Measurements from ENCODE around the gene SELE.
"Not testable (repeated sequence)": the region's sequence is repeated elsewhere in the genome, so short reads cannot be mapped to it uniquely, and the experiment has no call there.

The SELE gene

DNA sequence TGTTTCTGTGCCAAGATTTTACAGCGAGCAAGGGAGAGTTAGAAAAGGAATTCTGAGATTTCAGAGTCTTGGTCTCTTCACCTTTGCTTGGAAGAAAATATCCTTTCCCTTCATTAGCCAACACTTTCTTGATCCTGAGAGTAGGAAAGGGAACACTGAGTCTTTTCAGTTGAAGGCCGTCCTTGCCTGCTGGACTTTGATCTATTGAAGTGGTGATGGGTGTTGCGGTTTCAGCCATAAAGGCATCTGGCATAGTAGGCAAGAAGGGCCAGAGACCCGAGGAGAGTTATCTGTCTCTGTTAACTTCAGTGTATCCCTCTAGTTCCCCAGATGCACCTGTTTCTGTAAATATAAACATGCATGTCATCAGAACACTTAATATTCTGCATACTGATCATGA, 9.7 kb downstream of the SELE start (continued):
- TF ChIP-seq ZEB2 (tag by site-specific recombination; IDR thresholded peaks at IDR 0.05) = no peak

DNA sequence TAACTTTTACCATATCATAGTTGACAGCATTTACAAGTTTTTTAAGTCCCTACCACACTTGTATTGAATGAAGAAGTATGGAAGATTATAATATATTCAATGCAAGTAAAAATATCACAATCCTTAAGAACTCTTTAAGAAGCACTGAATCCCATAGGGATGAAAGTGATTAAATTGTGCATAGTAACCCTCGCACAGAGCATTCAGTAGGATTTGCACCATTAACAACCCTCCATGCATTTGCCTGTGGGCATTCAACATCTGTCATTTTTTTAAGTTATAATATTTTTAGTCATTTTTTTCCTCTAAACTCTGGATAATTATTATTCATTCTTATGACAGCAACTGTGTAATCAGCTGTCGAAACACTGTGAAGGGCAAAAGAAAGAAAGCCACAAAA, 10.1 kb downstream of the SELE start:
- Histone ChIP-seq H3K9me3 (ENCODE audit: control insufficient read depth, insufficient read depth, low read depth, low read length) (no peaks in the 10 kb centered on the region), H3K4me3 (ENCODE audit: low read depth, low read length) (no peak overlapping the region), H3K36me3 (ENCODE audit: control insufficient read depth in 2 of 2, insufficient read depth in 1 of 2, low read length in 2 of 2) (no peaks in the 10 kb centered on the region), H3K27ac (ENCODE audit: extremely low read depth, low read depth, low read length) (no peak overlapping the region), H3K4me1 (ENCODE audit: control insufficient read depth, insufficient read depth, low read length) (no peaks in the 10 kb centered on the region)
- ChIA-PET POLR2A (no interaction called here), CTCF (no interaction called here)
- TF ChIP-seq KLF16 (tag by site-specific recombination; IDR thresholded peaks at IDR 0.05) = no peak
- TF ChIP-seq IKZF3 (tag by site-specific recombination; IDR thresholded peaks at IDR 0.05) = no peak
- no peak for TF ChIP-seq TCF7L2 (IDR thresholded peaks at IDR 0.05; ENCODE audit: borderline replicate concordance, low read depth, low read length)
- TF ChIP-seq MYNN (tag by site-specific recombination; IDR thresholded peaks at IDR 0.05; ENCODE audit: borderline replicate concordance) = no peak
- no peak for TF ChIP-seq FEZF1 (tag by site-specific recombination; IDR thresholded peaks at IDR 0.05)
- TF ChIP-seq ZNF223 (tag by site-specific recombination; IDR thresholded peaks at IDR 0.05) = no peak
- TF ChIP-seq ZNF157 (tag by site-specific recombination; IDR thresholded peaks at IDR 0.05) = no peak
- TF ChIP-seq ZNF121 (tag by site-specific recombination; IDR thresholded peaks at IDR 0.05) = no peak

DNA sequence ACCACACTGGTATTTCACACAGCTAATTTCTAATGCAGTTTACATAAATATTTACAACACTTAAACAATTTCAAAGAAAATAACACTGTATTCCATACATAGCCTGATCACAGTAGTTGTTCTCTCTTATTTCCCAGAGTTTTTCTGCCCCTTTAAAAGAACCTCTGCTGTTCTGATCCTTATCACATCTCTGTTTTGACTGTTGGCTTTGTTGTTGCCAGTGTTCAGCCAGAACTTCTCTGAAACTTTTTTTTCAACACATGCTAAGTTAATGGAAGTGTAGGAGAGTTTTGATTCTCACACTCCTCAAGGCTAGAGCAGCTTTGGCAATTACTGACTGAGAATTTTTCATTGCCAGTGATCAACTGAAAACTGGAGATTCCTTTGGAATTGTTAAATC, 11.1 kb downstream of the SELE start:
- ChIA-PET POLR2A (no interaction called here), CTCF (interaction anchor here (0.8 kb wide), 1 partner anchor 9 kb away, joined by 3 read pairs; no protein-coding TSS in a partner anchor)
- no peak overlapping the region for H3K4me3 ChIP-seq (ENCODE audit: low read depth, low read length)
- no peaks in the 10 kb centered on the region for H3K4me1 ChIP-seq (ENCODE audit: control insufficient read depth, insufficient read depth, low read length)
- no peaks in the 10 kb centered on the region for H3K36me3 ChIP-seq (ENCODE audit: control insufficient read depth in 2 of 2, insufficient read depth in 1 of 2, low read length in 2 of 2)
- H3K9me3 ChIP-seq (ENCODE audit: control insufficient read depth, insufficient read depth, low read depth, low read length) = no peaks in the 10 kb centered on the region
- TF ChIP-seq ZNF629 (tag by site-specific recombination; IDR thresholded peaks at IDR 0.05) = no peak
- no peak for TF ChIP-seq ZNF221 (tag by site-specific recombination; IDR thresholded peaks at IDR 0.05; ENCODE audit: borderline replicate concordance)
- no peak for TF ChIP-seq IKZF3 (tag by site-specific recombination; IDR thresholded peaks at IDR 0.05)
- no peak for TF ChIP-seq ZNF558 (tag by site-specific recombination; IDR thresholded peaks at IDR 0.05)
- TF ChIP-seq OSR2 (tag by site-specific recombination; IDR thresholded peaks at IDR 0.05) = no peak
- TF ChIP-seq, protein P1, sequence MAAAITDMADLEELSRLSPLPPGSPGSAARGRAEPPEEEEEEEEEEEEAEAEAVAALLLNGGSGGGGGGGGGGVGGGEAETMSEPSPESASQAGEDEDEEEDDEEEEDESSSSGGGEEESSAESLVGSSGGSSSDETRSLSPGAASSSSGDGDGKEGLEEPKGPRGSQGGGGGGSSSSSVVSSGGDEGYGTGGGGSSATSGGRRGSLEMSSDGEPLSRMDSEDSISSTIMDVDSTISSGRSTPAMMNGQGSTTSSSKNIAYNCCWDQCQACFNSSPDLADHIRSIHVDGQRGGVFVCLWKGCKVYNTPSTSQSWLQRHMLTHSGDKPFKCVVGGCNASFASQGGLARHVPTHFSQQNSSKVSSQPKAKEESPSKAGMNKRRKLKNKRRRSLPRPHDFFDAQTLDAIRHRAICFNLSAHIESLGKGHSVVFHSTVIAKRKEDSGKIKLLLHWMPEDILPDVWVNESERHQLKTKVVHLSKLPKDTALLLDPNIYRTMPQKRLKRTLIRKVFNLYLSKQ (tag by site-specific recombination; IDR thresholded peaks at IDR 0.05; ENCODE audit: borderline replicate concordance) = no peak
- no peak for TF ChIP-seq ZNF214 (tag by site-specific recombination; IDR thresholded peaks at IDR 0.05; ENCODE audit: borderline replicate concordance)
- no peak for TF ChIP-seq ZNF837 (tag by site-specific recombination; IDR thresholded peaks at IDR 0.05)
- TF ChIP-seq ZNF133 (tag by site-specific recombination; IDR thresholded peaks at IDR 0.05) = no peak
- H3K27ac ChIP-seq (ENCODE audit: extremely low read depth, low read depth, low read length) = no peak overlapping the region

DNA sequence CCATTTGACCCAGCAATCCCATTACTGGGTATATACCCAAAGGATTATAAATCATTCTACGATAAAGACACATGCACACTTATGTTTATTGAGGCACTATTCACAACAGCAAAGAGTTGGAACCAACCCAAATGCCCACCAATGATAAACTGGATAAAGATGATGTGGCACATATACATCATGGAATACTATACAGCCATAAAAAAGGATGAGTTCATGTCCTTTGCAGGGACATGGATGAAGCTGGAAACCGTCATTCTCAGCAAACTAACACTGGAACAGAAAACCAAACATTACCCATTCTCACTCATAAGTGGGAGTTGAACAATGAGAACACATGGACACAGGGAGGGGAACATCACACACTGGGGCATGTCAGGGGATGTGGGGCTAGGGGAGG, 18.8 kb downstream of the SELE start:
- H3K4me1 ChIP-seq (ENCODE audit: control insufficient read depth, insufficient read depth, low read length); H3K36me3 ChIP-seq (ENCODE audit: control insufficient read depth in 2 of 2, insufficient read depth in 1 of 2, low read length in 2 of 2); H3K4me3 ChIP-seq (ENCODE audit: low read depth, low read length); H3K9me3 ChIP-seq (ENCODE audit: control insufficient read depth, insufficient read depth, low read depth, low read length); POLR2A ChIA-PET; H3K27ac ChIP-seq (ENCODE audit: extremely low read depth, low read depth, low read length): not testable (repeated sequence)
- CTCF ChIA-PET = interaction anchor here (3.8 kb wide), 1 partner anchor 113 kb away, joined by 50 read pairs; no protein-coding TSS in a partner anchor
- TF ChIP-seq, protein P2, sequence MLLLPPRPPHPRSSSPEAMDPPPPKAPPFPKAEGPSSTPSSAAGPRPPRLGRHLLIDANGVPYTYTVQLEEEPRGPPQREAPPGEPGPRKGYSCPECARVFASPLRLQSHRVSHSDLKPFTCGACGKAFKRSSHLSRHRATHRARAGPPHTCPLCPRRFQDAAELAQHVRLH (tag by site-specific recombination; IDR thresholded peaks at IDR 0.05) = 0 out of 2 replicates have a peak, but pooled peaks have one; percentile 23
- TF ChIP-seq, protein P3, sequence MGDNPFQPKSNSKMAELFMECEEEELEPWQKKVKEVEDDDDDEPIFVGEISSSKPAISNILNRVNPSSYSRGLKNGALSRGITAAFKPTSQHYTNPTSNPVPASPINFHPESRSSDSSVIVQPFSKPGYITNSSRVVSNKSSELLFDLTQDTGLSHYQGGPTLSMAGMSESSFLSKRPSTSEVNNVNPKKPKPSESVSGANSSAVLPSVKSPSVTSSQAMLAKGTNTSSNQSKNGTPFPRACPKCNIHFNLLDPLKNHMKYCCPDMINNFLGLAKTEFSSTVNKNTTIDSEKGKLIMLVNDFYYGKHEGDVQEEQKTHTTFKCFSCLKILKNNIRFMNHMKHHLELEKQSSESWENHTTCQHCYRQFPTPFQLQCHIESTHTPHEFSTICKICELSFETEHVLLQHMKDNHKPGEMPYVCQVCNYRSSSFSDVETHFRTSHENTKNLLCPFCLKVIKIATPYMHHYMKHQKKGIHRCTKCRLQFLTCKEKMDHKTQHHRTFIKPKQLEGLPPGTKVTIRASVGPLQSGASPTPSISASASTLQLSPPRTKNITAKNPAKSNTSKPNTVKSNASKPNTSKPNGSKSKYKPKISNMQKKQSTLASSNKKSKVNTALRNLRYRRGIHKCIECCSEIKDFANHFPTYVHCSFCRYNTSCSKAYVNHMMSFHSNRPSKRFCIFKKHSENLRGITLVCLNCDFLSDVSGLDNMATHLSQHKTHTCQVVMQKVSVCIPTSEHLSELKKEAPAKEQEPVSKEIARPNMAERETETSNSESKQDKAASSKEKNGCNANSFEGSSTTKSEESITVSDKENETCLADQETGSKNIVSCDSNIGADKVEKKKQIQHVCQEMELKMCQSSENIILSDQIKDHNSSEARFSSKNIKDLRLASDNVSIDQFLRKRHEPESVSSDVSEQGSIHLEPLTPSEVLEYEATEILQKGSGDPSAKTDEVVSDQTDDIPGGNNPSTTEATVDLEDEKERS (tag by site-specific recombination; IDR thresholded peaks at IDR 0.05) = peak; percentile 75; the same call in 1 of the 2 replicates
- TF ChIP-seq ZNF146 (tag by site-specific recombination; IDR thresholded peaks at IDR 0.05) = peak; percentile 58

DNA sequence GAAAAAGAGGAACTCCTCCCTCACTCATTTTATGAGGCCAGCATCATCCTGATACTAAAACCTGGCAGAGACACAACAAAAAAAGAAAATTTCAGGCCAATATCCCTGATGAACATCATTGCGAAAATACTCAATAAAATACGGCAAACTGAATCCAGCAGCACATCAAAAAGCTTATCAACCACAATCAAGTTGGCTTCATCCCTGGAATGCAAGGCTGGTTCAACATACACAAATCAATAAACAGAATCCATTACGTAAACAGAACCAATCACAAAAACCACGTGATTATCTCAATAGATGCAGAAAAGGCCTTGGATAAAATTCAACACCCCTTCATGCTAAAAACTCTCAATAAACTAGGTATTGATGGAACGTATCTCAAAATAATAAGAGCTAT, 20.8 kb downstream of the SELE start:
- H3K4me1 ChIP-seq (ENCODE audit: control insufficient read depth, insufficient read depth, low read length); H3K4me3 ChIP-seq (ENCODE audit: low read depth, low read length); H3K36me3 ChIP-seq (ENCODE audit: control insufficient read depth in 2 of 2, insufficient read depth in 1 of 2, low read length in 2 of 2); POLR2A ChIA-PET; H3K9me3 ChIP-seq (ENCODE audit: control insufficient read depth, insufficient read depth, low read depth, low read length); H3K27ac ChIP-seq (ENCODE audit: extremely low read depth, low read depth, low read length): not testable (repeated sequence)
- CTCF ChIA-PET = interaction anchor here (0.6 to 3.8 kb wide), 10 partner anchors 13 to 1205 kb away, joined by 3 to 50 read pairs (median 4); no protein-coding TSS in a partner anchor
